ENCODE data around the gene INKA2.

DNA sequence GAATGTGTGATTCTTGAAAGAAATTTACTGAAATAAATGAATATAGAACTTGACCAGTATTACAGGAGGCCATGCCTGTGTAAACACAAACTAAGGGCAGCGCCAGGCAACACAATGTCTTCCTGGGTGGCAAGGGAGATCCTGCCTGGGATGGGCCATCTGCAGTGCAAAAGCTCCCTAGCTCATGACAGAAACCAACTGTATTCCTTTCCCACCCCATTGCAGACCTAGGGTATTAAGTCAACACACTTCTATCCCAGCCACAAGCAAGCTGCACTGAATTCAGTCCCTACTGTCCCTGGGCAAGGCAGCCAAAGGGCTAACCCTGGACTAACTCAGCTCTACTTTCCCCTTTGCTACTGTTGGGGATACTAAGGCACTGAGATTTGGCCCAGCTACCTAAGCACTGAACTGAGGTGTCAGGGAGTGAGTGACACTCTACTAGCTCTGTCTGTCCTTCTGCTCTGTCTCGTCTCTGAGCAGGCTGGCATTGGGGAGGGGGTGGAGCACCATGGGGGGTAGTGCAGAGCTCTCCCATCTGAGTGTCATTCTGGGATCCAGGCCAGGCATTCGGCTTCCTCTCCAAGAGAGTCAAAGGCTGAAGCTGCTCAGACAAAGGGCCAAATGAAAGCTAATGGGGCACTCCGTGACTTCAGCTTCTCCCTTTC is 2.5 kb downstream of the INKA2 start:
- TF ChIP-seq TAF1 (conservative IDR thresholded peaks at IDR 0.05) (no peak), GABPA (IDR thresholded peaks at IDR 0.05 in 1 of 2, conservative IDR thresholded peaks at IDR 0.05 in 1 of 2) (no peak), JUND (IDR thresholded peaks at IDR 0.05) (no peak), YY1 (IDR thresholded peaks at IDR 0.05) (no peak), RXRA (IDR thresholded peaks at IDR 0.05) (no peak), RAD21 (IDR thresholded peaks at IDR 0.05) (no peak), FOXA1 (IDR thresholded peaks at IDR 0.05) (no peak)
- TF ChIP-seq, protein P1, sequence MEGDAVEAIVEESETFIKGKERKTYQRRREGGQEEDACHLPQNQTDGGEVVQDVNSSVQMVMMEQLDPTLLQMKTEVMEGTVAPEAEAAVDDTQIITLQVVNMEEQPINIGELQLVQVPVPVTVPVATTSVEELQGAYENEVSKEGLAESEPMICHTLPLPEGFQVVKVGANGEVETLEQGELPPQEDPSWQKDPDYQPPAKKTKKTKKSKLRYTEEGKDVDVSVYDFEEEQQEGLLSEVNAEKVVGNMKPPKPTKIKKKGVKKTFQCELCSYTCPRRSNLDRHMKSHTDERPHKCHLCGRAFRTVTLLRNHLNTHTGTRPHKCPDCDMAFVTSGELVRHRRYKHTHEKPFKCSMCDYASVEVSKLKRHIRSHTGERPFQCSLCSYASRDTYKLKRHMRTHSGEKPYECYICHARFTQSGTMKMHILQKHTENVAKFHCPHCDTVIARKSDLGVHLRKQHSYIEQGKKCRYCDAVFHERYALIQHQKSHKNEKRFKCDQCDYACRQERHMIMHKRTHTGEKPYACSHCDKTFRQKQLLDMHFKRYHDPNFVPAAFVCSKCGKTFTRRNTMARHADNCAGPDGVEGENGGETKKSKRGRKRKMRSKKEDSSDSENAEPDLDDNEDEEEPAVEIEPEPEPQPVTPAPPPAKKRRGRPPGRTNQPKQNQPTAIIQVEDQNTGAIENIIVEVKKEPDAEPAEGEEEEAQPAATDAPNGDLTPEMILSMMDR (IDR thresholded peaks at IDR 0.05; ENCODE audit: low read depth, low read length, missing input control): no peak
- TF ChIP-seq, protein P2, sequence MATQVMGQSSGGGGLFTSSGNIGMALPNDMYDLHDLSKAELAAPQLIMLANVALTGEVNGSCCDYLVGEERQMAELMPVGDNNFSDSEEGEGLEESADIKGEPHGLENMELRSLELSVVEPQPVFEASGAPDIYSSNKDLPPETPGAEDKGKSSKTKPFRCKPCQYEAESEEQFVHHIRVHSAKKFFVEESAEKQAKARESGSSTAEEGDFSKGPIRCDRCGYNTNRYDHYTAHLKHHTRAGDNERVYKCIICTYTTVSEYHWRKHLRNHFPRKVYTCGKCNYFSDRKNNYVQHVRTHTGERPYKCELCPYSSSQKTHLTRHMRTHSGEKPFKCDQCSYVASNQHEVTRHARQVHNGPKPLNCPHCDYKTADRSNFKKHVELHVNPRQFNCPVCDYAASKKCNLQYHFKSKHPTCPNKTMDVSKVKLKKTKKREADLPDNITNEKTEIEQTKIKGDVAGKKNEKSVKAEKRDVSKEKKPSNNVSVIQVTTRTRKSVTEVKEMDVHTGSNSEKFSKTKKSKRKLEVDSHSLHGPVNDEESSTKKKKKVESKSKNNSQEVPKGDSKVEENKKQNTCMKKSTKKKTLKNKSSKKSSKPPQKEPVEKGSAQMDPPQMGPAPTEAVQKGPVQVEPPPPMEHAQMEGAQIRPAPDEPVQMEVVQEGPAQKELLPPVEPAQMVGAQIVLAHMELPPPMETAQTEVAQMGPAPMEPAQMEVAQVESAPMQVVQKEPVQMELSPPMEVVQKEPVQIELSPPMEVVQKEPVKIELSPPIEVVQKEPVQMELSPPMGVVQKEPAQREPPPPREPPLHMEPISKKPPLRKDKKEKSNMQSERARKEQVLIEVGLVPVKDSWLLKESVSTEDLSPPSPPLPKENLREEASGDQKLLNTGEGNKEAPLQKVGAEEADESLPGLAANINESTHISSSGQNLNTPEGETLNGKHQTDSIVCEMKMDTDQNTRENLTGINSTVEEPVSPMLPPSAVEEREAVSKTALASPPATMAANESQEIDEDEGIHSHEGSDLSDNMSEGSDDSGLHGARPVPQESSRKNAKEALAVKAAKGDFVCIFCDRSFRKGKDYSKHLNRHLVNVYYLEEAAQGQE (IDR thresholded peaks at IDR 0.05): no peak
